HG03108 (cell line): Measurements from ENCODE around the gene NYAP2.

ENCODE experiments used
- ATAC-seq: cut with Tn5 transposase; IDR thresholded peaks from one replicate; pipeline ENCODE4 v1.9.1; 2021; ENCODE audit warnings: moderate library complexity; ENCODE audit not compliant: unreplicated experiment

Gene NYAP2

DNA sequence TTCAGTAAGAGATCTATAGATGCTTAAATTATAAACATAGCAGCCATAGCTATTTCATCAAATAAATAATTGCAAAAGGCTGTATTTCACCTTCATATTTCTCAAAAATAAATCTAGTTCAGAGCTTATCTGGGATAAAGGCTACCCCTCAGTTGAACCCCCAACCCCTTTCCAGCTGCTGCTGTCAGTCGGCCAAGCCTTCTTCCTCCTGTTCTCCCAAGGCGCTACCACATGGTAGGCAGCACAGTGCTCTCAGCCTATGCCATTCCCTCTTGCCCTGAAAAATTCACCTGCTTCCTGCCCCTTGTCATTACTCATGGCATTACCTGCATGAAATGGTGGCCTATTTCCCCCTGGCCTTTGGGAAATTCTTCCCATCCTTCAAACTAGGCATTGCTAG lies 136.5 kb downstream of the NYAP2 start:
- ATAC-seq, result no peak

- no peak for ATAC-seq
Observed at GRCh38 chr2:225543626-225544025, 144.1 kb downstream of the NYAP2 start.

GRCh38 chr2:225556461-225556860 lies 157.0 kb downstream of the NYAP2 start:
- ATAC-seq, result no peak

DNA sequence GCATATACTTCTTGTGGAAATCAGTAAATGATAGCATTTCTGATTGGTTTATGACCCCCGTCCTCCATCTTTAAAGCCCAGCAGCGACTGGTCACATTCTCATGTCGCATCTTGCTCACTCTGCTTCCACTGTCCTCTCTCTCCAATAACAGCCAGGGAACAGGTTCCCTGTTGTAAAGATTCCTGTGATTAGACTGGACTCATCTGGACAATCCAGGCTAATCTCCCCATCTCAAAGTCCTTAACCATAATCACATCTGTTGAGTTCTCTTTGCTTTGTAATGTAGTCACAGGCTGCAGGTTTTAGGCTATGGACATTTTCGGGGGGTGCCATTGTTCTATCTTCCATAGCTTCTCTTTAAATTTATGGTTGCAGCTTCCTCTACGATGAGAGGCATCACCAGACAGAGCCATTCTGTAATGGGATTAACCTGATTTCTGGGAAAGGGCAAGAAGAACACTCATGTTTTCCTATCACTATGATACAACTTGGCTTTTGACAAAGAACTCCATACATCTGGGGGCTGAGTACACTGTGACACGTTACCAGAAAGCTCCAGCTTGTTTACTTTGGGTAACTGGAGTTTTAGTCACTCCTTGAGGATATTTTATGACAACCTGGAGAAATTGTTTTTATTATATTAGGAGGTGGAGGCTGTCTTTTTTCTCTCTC lies 159.0 kb downstream of the NYAP2 start:
- no peak for ATAC-seq

DNA sequence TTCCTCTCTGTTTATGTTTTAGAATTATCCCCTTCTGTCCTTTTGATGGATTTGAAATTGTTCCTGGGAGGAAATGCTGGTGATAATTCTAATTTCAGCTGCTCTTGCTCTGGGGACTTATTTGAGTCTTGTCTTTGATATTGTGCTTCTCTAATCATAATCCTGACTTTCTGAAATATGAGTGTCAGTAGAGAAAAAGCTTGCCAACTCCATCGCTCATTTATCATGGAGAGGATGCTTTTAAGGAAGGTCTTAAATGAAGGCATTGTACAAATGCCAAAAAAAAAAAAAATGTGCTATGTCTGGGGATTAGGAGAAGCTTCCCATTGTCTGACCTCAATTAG lies 159.5 kb downstream of the NYAP2 start:
- no peak for ATAC-seq

DNA sequence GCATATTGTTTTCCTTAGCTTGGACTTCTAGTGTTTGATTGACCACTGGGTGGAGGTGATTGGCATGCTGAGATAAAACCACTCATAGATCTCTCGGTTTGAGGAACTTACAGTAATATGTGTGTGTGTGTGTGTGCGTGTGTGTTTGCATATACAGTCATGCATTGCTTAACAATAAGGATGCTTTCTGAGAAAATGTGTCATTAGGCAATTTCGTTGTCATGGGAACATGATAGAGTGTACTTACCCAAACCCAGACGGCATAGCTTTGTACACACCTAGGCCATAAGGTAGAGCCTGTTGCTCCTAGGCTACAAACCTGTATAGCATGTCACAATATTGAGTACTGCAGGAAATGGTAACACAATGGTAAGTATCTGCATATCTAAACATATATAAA lies 167.3 kb downstream of the NYAP2 start:
- ATAC-seq, result no peak

GRCh38 chr2:225569995-225570394 lies 170.5 kb downstream of the NYAP2 start:
- no peak for ATAC-seq

DNA sequence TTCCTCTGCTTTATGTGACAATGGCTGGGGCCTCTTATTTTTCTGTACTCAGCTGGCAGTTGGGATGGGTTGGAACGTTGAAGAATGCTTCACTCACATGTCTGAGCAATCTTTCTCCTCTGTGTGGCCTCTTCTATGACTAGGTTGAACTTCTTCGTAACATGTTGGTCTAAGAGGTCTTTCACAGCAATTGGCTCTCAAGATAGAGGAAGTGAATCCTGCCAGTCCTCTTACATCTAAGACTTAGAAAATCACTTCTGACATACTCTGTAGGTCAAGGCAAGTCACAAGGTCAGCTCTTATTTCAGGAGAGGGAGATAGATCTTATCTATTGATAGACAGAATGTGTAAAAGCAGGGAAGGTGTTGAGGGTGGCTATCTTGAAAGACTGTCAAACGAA lies 174.1 kb downstream of the NYAP2 start:
- no peak for ATAC-seq

DNA sequence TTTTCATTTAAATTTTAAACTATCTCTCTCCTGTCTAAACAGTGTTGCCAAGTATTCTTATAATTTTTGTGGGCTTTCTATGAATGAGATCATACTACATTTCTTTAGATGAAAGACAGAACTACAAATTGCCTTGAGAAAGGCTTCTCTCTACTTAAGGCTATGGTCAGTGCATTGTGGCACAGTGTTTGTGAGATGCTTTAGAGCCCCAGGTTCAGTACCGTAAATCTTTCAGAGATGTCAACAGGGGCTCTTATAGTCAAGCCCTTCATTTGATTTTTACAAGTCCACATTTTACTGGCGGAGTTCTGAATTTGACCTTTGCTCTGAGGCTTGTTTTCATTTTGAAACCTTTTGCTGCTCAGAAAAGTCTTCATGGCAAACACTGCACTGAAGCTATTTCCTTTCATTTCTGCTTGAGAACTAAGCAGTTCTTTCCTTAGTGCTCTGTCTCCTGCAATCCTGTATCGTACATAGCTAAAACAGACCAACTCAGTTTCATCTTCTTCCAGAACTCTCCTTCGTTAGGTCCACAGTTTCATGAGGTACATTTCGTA lies 175.2 kb downstream of the NYAP2 start:
- no peak for ATAC-seq

DNA sequence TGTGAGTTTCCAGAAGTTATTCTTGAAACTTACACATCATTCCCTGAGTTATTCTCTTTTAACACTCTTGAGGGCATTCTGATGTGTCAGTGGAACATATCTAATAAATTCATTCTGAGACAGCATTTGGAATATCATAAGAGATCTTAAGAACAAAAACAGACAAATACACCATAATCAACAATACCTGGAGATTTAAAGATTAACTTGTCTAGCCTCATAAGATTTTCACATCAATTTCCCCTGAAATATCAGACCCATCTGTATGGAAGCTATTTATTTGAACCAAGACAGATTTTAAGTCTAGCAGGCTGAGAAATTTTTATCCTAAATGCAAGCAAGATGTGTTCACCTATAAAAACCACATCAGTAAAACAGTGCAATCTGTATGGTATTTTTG lies 181.6 kb downstream of the NYAP2 start:
- no peak for ATAC-seq

- ATAC-seq, result no peak
Observed at GRCh38 chr2:225581906-225582305, 182.4 kb downstream of the NYAP2 start.

DNA sequence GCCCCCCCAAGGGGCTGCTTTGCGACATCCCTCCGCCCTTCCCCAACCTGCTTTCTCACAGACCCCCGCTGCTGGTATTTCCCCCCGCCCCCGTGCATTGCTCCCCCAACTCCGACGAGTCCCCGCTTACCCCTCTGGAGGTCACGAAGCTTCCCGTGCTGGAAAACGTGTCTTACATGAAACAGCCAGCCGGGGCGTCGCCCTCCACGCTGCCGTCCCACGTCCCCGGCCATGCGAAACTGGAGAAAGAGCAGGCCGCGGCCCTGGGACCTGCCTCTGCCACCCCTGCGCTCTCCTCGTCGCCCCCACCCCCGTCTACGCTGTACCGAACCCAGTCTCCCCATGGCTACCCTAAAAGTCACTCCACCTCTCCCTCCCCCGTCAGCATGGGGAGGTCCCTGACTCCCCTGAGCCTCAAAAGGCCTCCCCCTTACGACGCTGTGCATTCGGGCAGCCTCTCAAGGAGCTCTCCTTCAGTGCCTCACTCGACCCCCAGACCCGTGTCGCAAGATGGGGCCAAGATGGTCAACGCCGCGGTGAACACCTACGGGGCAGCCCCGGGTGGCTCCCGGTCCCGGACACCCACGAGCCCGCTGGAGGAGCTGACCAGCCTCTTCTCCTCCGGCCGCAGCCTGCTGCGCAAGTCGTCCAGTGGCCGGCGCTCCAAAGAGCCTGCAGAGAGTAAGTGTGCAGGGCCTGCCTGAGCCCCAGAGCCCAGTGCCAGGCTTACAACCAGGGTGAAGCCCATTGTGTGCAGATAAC lies 183.0 kb downstream of the NYAP2 start:
- ATAC-seq, result no peak

GRCh38 chr2:225584796-225585195 lies 185.3 kb downstream of the NYAP2 start:
- ATAC-seq, result no peak

GRCh38 chr2:225590932-225591331 lies 191.4 kb downstream of the NYAP2 start:
- ATAC-seq, result no peak

DNA sequence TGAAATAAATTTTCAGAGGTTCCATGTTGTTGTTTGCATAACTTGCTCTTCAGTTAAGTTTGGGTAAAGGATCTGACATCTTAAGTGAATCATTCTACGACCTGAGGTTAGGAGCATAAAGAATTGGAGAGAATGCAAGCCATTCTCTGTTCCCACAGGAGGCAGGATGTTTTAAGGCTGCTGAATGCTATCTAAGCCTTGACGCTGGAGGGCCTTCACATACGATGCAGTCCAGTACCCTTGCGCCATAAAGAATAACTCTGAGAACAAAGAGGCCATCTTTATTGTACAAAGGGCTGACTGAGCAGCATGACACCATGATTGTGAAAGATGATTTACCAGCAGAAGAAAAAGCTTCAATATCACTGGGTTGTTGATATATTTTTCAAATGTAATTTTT lies 198.4 kb downstream of the NYAP2 start:
- ATAC-seq, result no peak

GRCh38 chr2:225598426-225598825 lies 198.9 kb downstream of the NYAP2 start:
- no peak for ATAC-seq

DNA sequence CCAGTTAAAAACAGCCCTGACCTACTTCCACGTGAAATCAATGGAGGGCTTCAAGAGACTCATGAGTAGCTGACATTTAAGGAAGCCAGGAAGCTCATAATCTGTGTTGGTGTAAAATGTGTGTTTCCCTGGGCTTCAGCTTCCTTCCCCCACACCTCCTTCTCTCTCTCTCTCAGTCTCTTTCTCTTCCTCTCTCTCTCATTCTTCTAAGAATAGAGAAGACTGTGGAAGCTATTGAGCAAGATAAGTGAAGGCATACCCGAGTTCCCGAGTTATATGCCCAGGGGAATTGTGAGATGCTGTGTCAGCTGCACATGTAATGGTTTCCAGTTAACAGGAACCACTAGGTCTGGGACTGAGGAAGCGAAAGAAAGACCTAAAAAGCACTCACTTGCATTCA lies 199.4 kb downstream of the NYAP2 start:
- ATAC-seq, result no peak

DNA sequence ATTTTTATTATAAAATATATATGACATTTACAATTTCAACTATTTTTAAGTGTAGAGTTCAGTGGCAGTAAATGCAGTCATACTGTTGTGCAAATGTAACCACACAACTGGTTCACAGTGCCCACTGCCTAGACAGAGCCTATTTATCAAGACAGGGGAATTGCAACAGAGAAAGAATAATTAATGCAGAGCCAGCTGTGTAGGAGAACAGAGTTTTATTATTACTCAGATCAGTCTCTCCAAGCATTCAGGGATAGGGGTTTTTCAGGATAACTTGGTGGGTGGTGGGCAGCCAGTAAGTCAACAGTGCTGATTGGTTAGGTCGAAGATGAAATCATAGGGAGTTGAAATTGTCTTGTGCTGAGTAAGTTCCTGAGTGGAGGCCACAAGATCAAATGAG lies 200.3 kb downstream of the NYAP2 start:
- no peak for ATAC-seq

GRCh38 chr2:225600444-225600843 lies 200.9 kb downstream of the NYAP2 start:
- no peak for ATAC-seq

DNA sequence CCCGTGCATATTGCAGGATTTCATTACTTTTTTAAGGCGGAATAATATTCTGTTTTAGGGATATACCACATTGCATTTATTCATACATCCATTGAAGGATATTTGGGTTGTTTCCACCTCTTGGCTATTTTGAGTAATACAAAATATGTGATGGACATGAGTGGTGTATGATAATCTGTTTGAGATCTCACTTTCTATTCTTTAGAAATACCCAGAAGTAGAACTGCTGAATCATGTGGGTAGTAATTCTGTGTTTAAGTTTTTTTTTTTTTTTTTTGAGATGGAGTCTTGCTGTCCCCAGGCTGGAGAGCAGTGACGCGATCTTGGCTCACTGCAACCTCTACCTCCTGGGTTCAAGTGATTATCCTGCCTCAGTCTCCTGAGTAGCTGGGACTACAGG lies 201.4 kb downstream of the NYAP2 start:
- no peak for ATAC-seq

GRCh38 chr2:225602205-225602604 lies 202.7 kb downstream of the NYAP2 start:
- ATAC-seq, result no peak

GRCh38 chr2:225608136-225608535 lies 208.6 kb downstream of the NYAP2 start:
- ATAC-seq, result no peak

DNA sequence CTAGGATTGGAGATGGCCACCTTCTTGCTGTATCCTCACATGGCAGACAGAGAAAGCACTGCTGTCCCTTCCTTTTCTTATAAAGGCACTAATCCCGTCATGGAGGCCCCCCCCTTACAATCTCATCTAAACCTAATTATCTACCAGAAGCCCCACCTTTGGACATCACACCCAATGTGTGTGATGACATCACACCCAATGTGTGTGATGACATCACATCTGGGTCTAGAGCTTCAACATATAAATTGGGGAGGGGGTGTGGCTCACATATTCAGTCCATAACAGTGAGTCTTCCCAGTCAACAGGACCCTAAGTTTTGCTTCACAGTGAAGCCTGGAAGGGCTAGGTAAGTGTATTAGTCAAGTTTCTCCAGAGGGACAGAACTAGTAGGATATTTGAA lies 213.1 kb downstream of the NYAP2 start:
- ATAC-seq, result no peak
